GM23338 (cell line): ENCODE results near the gene TCERG1. TPM values are rescaled to one million over a fixed set of nuclear protein-coding genes. Genes with fewer than 3 reads are reported as not detected.

Experiments
- ATAC-seq: fragments of 200-7000 bp; cut with Tn5 transposase; 3 replicates; pipeline ENCODE4 v1.9.1; 2020
- DNase-seq: peaks from one replicate; pipeline ENCODE4 v3.0.0-alpha.2; 2015; ENCODE audit warnings: low spot score
- H2AFZ ChIP-seq: fragments of 200-600 bp; sonication (generic); 2 replicates; pipeline ENCODE4 v1.8.0; 2016; ENCODE audit warnings: antibody characterized with exemption, mild to moderate bottlenecking, moderate library complexity
- H3F3A ChIP-seq: fragments of 200-600 bp; sonication (generic); replicated peaks from 2 replicates; pipeline ENCODE4 v1.8.0; 2017; ENCODE audit warnings: antibody characterized with exemption, mixed run types, low read depth
- H3K27ac ChIP-seq: fragments of 200-600 bp; sonication (generic); 2 replicates; pipeline ENCODE4 v1.6.1; 2016; ENCODE audit warnings: low read depth
- H3K27me3 ChIP-seq: fragments of 200-600 bp; sonication (generic); 2 replicates; pipeline ENCODE4 v1.8.0; 2016; ENCODE audit warnings: mild to moderate bottlenecking, mixed run types, moderate library complexity; ENCODE audit not compliant: insufficient read depth
- H3K36me3 ChIP-seq: fragments of 200-600 bp; sonication (generic); 2 replicates; pipeline ENCODE4 v1.8.0; 2016; ENCODE audit warnings: mild to moderate bottlenecking; ENCODE audit not compliant: insufficient read depth
- H3K4me1 ChIP-seq: fragments of 200-600 bp; sonication (generic); 2 replicates; pipeline ENCODE4 v1.8.0; 2016; ENCODE audit warnings: mild to moderate bottlenecking, moderate library complexity; ENCODE audit not compliant: insufficient read depth
- H3K4me2 ChIP-seq: fragments of 200-600 bp; sonication (generic); 2 replicates; pipeline ENCODE4 v1.7.1; 2017; ENCODE audit warnings: mixed run types
- H3K4me3 ChIP-seq: fragments of 200-600 bp; sonication (generic); 2 replicates; pipeline ENCODE4 v1.6.1; 2016; ENCODE audit warnings: mixed run types
- H3K79me2 ChIP-seq: fragments of 200-600 bp; sonication (generic); replicated peaks from 2 replicates; pipeline ENCODE4 v1.8.0; 2017; ENCODE audit warnings: mild to moderate bottlenecking; ENCODE audit not compliant: insufficient read depth
- H3K9me2 ChIP-seq: fragments of 200-600 bp; sonication (generic); 2 replicates; pipeline ENCODE4 v1.8.0; 2017; ENCODE audit not compliant: insufficient read depth
- H4K20me1 ChIP-seq: fragments of 200-600 bp; sonication (generic); replicated peaks from 2 replicates; pipeline ENCODE4 v1.8.0; 2017; ENCODE audit warnings: mild to moderate bottlenecking; ENCODE audit not compliant: insufficient read depth
- H3K27ac Mint-ChIP-seq: 2 replicates; pipeline ENCODE4 v1.8.0; 2020; ENCODE audit warnings: inconsistent platforms, mild to moderate bottlenecking, moderate library complexity, mixed read lengths
- H3K27me3 Mint-ChIP-seq: 3 replicates; pipeline ENCODE4 v1.8.0; 2022; ENCODE audit warnings: low read depth, mild to moderate bottlenecking, moderate library complexity, mixed read lengths, inconsistent platforms; ENCODE audit not compliant: insufficient read depth, poor library complexity
- H3K36me3 Mint-ChIP-seq: 3 replicates; pipeline ENCODE4 v1.8.0; 2021; ENCODE audit warnings: low read depth, mild to moderate bottlenecking, inconsistent platforms, moderate library complexity, mixed read lengths
- H3K4me1 Mint-ChIP-seq: 3 replicates; pipeline ENCODE4 v1.8.0; 2020; ENCODE audit warnings: mild to moderate bottlenecking, inconsistent platforms, mixed read lengths
- H3K4me3 Mint-ChIP-seq: 3 replicates; pipeline ENCODE4 v1.8.0; 2021; ENCODE audit warnings: moderate library complexity, mild to moderate bottlenecking, inconsistent platforms, mixed read lengths
- H3K9me3 Mint-ChIP-seq: 3 replicates; pipeline ENCODE4 v1.8.0; 2020; ENCODE audit warnings: moderate library complexity, mild to moderate bottlenecking, inconsistent platforms, mixed read lengths
- JUNB ChIP-seq: IDR thresholded peaks from one replicate; pipeline ENCODE4 v1.6.1; 2016; ENCODE audit warnings: antibody characterized with exemption; ENCODE audit not compliant: unreplicated experiment
- ZNF331 ChIP-seq: fragments of 250-450 bp; sonication (Bioruptor Pico); IDR thresholded peaks from 2 replicates; pipeline ENCODE4 v1.5.0; 2020; ENCODE audit warnings: low read depth, mild to moderate bottlenecking, moderate library complexity
- ZNF462 ChIP-seq: fragments of 250-450 bp; sonication (Bioruptor Pico); IDR thresholded peaks from 2 replicates; pipeline ENCODE4 v1.5.0; 2020; ENCODE audit warnings: mild to moderate bottlenecking, moderate library complexity
- polyA plus RNA-seq: library from polyadenylated mRNA; unstranded; fragments of >200 nt; fragmentation: Nextera tagmentation; extraction: Ambion mirVana; gene quantifications from 2 replicates; pipeline ENCODE4 v1.2.1, GENCODE V29; 2016
- total RNA-seq: library from RNA; depleted of rRNA; stranded (reverse); fragments of >200 nt; shearing (Covaris generic); gene quantifications from 2 replicates; pipeline ENCODE4 v1.2.3, GENCODE V29; 2014
- TF ChIP-seq, protein P1 (sequence below), 2 experiments: fragments of 200-600 bp in 1 of 2; sonication (generic) in 1 of 2; conservative IDR thresholded peaks; 2 replicates each; pipeline versions ENCODE4 v1.5.1 to v1.6.1; 2016 to 2017; ENCODE audit warnings: antibody characterized with exemption in 2 of 2, low read depth in 2 of 2, mild to moderate bottlenecking in 2 of 2, moderate library complexity in 1 of 2

Gene TCERG1
- total and polyA plus RNA-seq, 2 experiments from 2014 or later = 127 to 178 TPM

- TF ChIP-seq ZNF462 (CRISPR knock-in tag) (no peak), JUNB (no peak)
Measured at GRCh38 chr5:146426305-146426704, 20.8 kb upstream of the TCERG1 start (continued).

GRCh38 chr5:146426853-146427618 is 20.1 kb upstream of the TCERG1 start:
- Mint-ChIP-seq H3K36me3 (no peaks in the 10 kb centered on the region), H3K27me3 (peaks cover 2% of the 10 kb centered on the region), H3K4me3 (no peak overlapping the region), H3K9me3 (no peaks in the 10 kb centered on the region), H3K27ac (no peak overlapping the region), H3K4me1 (no peaks in the 10 kb centered on the region)
- DNase-seq = peak; percentile 75
- H3K9me2 ChIP-seq = no peaks in the 10 kb centered on the region
- H3K27ac ChIP-seq = no peak overlapping the region
- no peak overlapping the region for H3K4me3 ChIP-seq
- no peak overlapping the region for H3K4me2 ChIP-seq
- H3K79me2 ChIP-seq = no peaks in the 10 kb centered on the region
- ATAC-seq = peak; percentile 67
- H3K27me3 ChIP-seq = no peaks in the 10 kb centered on the region
- H3K4me1 ChIP-seq = no peaks in the 10 kb centered on the region
- H2AFZ ChIP-seq = no peak overlapping the region
- no peaks in the 10 kb centered on the region for H4K20me1 ChIP-seq
- no peak for TF ChIP-seq ZNF331 (CRISPR knock-in tag)
- TF ChIP-seq, protein P1, sequence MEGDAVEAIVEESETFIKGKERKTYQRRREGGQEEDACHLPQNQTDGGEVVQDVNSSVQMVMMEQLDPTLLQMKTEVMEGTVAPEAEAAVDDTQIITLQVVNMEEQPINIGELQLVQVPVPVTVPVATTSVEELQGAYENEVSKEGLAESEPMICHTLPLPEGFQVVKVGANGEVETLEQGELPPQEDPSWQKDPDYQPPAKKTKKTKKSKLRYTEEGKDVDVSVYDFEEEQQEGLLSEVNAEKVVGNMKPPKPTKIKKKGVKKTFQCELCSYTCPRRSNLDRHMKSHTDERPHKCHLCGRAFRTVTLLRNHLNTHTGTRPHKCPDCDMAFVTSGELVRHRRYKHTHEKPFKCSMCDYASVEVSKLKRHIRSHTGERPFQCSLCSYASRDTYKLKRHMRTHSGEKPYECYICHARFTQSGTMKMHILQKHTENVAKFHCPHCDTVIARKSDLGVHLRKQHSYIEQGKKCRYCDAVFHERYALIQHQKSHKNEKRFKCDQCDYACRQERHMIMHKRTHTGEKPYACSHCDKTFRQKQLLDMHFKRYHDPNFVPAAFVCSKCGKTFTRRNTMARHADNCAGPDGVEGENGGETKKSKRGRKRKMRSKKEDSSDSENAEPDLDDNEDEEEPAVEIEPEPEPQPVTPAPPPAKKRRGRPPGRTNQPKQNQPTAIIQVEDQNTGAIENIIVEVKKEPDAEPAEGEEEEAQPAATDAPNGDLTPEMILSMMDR (conservative IDR thresholded peaks at IDR 0.05; ENCODE audit: low read depth in 2 of 2) = peak; percentile 80 to 82
- H3F3A ChIP-seq = no peaks in the 10 kb centered on the region
- H3K36me3 ChIP-seq = no peaks in the 10 kb centered on the region
